ENCODE data around the gene LIN7A.

The LIN7A gene

DNA sequence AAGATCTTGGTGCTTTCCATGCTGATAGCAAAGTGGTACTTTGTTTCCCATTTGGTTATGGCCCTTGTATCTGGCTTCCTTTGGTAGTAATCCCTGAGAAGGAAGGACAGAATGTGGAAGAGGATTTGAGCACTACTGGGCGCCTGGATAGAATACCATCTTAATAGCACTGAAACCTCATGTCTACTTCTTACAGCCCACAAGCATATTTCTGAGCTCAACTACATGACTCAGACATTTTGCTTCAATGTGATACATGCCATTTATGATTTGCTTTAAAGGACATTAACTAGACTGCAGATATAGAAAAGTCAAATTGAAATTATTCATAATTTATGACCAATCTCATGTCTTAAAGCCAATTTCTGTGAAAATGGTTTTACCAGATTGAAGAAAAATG is 80.4 kb downstream of the LIN7A start:
- no peak for FAIRE-seq

DNA sequence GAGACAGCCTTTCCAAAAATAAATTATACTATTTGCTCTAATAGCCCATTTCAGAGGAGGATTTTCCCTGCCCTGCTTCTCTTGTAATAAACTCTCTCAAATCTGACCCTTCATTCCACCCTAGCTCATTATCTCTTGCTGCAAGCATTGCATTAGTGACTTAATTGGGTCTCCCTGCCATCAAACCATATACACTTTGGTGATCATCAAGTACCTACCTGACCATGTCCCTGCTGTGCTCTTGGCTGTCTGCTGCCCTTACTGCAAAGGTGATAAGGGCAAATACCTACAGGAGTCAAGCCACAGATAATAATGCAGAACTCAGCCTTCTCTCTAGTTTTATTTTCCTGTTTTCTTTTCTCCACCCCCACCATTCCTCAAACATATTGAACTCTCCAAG is 88.4 kb downstream of the LIN7A start:
- no peak for FAIRE-seq

DNA sequence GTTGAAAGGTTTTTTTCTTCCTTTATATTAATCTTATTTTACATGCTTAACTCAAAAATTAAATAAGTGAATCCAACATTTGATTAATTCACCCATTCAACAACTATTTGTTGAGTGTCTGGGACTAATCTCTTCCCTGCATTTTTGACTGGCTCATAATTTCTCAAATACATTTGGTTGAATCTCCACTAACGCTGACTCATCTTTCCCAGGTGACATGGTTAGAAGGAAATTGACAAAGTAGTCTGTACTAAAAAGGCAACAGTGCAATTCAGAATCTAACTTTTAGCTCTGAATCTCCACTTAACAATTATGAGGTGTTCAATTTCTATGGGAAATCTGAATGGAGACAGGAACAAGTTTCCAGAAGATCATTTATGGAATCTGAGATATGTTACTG is 88.9 kb downstream of the LIN7A start:
- FAIRE-seq: no peak

DNA sequence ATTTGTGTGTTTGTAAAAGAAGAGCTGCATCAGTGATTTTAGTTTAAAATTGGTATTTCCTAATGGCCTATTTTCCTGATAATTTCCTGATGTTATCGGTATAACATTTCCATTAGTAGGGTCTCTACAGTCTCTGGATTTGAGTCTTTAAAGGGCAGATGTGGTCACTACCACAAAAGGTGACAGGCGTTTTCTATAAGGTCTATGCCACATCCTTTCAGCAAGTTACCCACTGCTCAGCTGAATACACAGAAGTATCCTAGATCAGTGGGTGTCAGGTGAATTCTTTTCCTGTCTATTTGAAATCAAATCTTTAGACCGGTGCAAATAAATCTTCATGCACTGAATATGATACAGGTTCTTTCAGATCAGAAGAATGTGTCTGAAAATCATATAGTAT is 90.2 kb downstream of the LIN7A start:
- no peak for FAIRE-seq

DNA sequence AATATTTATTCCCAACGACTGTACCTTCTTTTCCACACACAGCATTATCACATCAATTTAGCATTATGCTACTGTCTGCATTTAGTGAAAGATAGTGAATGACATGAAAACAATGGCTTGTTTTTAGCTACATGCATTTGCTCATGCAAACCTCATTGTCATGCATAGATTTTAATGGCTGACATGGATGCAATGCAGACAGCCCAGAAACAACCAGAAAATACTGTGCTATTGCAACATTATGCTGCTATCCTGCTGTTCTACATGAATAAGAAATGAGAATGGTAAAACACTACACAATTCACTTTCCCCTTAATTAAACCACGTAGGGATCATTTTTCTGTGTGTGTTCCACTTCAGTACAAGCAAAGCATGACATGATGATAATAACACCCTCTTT is 90.8 kb downstream of the LIN7A start:
- no peak for FAIRE-seq

DNA sequence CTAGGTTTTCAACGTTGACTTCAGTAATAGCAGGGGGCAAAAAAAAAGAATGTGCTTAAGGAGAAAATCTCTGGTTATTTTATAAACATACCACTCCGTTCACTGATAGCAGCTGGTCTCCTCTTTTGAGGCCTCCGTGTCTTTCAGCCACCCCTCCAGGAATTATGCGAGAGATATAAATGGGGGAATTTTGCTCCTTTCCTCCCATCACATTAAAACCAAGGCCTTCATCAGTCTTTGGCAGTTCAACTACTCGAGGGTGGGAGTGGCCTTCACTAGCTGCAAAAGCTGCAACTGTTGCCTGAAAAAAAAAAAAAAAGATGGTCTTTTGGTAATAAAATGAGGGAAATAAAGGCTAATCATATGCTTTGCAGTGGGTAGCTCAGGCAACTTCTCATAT is 92.1 kb downstream of the LIN7A start:
- no peak for FAIRE-seq

DNA sequence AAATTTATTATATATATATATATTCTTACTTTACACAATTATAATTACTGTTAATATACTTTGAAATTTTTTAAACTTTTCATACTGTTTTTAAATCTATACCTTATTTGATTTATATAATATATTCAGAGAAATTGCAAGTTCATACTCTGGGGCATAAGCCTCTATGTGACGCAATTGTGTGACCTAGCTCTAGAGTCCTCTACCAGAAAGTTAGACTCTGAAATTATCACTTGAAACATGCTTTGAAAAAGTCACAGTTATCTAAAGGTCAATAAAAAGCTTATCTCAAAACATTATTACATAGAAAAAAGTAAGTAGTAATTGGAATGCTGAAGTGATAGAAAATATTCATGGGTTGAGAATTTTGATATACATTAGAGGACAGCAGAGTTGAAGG is 93.8 kb downstream of the LIN7A start:
- FAIRE-seq: no peak

DNA sequence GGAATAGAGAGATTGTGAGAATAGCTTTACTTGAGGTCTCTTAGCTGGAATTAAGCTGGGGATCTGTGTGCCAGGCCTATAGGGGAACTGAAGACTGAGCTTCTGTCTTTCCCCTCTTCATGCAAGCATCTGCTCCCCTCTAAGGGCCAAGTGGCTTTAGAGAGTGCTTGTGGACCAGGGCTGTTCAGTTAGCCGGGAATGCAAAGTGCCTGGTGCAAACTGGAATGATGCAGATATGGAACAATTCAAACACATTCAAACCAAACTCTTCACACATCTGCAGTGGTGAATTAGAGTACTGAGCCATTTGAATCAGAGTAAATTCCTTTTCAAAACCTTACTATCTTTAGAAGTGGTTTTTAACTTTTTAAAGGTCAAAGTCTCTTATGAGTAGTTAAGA is 99.0 kb downstream of the LIN7A start:
- FAIRE-seq: no peak

DNA sequence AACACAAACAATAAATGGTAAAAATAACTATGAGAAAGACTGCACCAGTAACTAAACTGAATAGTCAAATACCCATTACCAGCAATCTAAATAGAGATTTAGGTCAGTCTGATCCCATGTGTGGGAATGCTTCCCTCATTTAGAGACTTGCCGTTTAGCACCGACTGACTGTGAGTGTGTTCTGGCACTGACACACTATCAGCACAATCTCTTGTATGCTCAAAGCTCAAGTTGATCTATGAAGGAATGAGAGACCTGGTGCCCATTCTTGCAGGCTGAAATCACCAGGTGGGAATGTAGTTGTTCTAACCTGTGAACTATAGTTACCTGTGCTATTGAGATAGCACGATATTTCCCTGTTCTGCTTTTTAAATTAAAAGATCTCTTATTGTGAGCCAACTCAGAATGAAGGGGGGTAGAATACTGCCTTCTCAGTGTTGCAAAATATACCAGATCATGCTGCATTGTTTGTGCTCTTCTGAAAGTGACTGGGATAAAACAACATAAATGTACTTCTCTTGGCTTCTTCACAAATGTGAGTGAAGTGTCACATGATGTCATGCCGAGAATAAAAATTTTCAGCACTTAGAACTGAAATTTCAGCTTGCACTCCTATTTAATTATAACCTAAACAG is 99.6 kb downstream of the LIN7A start:
- FAIRE-seq: no peak

DNA sequence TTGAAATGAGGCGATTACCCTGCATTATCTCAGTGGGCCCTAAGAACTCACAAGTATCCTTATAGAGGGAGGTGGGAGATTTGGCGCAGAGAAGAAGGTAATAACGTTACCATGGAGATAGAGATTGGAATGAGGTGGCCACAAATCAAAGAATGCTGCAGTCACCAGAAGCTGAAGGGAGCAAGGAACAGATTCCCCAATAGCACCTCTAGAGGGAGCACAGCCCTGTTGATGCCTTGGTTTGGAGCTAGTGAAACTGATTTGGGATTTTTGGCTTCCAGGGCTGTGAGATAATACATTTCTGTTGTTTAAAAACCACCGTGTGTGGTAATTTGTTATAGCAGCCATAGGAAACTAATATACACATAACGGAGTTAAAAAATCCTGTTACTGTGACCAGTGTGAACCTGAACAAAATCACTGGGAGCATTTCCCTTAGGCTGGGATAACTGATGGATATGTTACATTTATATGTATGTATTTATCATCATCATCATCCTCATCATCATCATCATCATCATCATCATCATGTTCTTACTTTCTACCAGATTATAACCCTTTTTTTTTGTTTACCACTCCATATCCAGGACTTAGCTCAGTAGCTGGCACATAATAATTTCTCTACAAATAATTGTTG is 100.3 kb downstream of the LIN7A start:
- peak; percentile 16 for FAIRE-seq

DNA sequence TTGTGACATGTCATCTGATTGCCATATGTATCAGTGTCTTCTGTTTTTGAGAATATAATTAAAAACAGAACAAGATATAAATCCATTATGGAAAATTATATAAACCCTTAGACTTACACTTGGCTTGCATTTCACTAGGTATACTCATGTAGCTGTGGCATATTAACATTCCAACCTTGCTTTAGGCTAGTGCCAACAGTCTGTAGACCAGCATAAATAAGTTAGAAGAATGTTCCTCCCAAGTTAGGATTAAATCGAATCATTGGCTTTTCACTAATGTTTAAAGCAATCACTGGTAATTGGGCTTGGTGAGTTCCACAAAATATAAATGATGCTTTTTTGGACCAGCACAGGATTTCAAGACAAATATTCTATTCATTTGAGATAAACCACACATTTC is 103.0 kb downstream of the LIN7A start:
- FAIRE-seq: no peak

DNA sequence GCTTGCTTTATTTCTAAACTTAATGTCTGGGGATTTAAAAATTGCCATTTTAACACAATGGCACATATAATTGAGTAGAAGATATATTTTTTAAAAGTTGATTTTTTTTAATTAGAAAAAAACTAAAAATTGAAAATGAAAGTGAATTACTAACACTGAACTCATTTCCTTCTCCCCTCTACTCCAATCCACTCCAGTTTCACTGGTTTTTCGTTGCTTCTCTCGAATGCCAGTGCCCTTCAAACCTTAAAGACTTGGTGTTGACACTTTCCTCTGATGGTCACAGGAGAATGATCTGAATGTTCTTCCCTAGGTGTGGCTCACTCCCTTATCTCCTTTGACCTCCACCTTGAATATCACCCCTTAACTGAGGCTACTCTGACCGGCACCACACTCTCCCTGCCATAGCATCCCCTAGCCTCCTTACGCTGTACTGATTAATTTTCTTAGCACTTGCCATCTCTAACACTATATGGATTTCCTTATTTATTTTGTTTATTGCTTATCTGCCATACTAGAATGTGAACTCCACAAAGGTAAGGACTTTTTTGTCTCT is 107.1 kb downstream of the LIN7A start:
- no peak for FAIRE-seq

DNA sequence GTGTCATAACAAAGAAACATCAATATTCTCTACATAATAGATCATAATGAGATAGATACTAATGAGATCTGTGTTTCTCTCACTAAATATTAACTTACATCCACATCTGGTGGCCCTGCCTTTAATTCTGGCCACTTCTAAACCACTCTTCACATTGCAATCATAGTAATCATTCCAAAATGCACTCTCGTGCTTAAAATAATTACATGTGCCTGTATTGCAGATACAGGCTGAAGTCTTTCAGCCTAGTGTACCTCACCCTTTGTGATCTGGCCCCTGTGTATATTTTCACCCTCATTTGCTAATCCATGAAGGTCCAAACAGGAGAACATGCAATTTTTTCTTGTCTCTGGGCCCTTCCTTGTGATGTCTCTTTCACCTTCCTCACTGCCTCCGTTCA is 108.0 kb downstream of the LIN7A start:
- FAIRE-seq: no peak

DNA sequence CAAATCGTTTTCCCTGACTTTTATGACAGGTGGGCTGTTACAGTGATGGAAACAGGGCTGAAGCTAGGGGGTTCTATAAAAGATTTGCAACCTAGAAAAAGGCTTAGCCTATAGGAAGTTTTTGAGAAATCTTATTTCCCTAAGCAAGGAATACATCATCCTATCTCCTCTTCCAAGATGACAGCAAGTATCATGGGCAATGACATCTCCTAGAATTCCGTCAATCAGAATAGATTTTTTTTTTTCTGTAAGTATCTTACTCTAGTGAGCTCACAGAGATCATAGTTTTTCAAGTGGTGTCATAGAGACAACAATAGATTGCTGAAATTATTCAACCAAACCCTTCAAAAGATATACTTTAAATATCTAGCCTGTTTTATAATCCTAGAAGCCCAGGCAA is 112.2 kb downstream of the LIN7A start:
- FAIRE-seq: no peak

DNA sequence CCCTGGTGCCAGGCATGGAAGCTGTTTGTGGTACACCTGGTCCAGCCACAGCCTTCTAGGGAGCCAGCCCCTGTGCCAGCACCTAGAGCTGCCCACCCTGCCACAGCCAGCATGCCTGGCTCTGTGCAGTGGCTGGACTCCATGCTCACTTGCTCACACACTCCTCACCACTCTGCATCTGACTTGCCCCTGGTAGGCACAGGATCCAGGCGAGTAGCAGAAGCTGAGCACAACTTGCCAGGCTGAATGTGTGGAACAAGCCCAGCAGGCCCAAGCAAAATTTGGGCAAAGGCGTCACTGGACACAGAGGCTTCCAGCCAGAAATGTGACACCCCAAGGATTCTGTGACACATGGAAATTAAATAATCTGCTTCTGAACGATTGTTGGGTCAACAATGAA is 114.3 kb downstream of the LIN7A start:
- FAIRE-seq: no peak

DNA sequence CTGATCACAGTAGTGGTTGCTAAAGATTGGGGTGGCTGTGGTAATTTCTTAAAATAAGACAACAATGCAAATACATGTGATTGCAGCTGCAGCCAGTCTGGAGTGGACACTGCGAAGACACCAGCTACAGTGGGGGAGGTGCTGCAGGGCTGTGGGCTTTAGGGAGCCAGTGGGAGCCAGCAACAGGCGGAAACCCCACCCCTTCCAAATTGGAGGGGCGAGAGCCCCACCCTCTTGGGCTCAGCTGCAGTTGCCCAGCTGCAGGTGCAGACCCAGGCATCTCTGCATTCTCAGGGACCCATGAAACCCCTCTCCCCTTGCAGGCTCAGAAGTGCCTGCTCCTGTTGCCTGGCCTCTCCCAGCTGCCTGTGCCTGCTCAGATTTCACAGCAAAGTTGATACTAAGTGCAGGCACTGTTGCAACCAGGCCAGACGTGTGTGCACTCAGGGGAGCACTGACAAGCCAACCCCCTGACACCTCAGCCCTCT is 116.2 kb downstream of the LIN7A start:
- no peak for FAIRE-seq

DNA sequence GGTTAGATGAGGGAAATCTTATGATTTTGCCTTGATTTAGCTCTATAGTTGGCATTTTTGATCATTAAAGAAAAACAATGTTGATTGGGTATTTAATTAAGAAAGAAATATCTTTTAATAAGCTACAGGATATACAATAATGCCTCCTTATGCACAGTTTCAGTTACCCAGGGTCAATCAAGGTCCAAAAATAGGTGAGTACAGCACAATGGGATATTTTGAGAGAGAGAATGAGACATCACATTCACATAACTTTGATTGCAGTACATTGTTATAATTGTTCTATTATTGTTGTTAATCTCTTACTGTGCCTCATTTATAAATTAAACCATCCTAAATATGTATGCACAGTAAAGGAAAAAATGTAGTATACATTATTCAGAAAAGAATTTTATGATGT is 118.9 kb downstream of the LIN7A start:
- no peak for FAIRE-seq

DNA sequence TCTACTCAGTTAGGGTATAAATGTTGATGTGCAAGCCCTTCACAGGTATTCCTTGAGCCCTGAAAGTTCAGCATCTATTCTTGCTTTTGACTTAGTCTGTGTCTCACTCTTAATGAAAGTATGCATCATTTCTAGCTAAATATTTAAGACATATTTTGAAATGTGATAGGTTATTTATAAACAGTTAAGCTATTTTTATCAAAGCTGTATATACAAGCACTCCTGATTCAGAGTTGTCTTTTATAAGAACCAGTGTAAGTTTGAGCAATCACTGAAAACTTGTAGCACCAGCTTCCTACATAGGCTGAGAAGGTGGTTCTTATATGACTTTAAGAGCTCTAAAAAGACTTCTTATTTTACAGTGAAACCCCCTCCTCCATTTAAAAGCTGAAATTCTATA is 122.4 kb downstream of the LIN7A start:
- FAIRE-seq: no peak

DNA sequence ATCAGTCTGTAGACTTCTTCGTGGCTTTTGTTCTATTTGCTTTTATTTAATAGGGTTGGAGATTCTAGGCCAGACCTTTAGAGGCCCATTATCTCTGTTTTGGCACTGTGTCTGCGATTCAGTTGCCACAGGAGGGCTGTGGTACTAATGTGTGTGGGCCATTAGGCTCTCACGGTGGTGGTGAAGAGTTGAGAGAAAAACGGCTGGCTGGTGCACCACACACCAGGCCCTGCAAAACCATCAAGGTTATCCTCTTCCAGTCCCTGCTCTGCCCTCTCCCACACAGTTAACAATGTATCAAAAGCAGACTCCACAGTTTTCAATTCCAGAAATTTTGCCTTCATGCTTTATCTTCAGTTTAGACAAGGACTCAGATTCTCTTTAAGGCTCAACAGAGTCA is 123.3 kb downstream of the LIN7A start:
- no peak for FAIRE-seq

DNA sequence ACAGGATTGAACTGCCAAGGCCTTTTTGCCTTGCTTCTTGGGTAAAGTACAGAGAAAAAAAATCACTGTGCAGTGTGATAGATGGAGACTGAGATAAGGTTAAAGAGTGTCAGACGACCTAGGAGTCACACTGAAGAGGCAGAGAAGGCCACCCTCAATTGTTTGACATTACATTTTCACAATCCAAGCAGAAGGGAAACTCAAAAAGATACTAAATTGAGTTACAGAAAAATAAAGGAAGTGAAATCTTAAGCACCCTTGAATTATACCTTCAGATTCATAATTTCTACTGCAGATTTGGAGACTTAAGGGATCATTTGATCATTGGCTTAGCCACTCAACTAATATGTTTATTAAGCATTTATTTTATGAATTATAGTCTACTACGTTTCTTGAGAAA is 123.9 kb downstream of the LIN7A start:
- no peak for FAIRE-seq

DNA sequence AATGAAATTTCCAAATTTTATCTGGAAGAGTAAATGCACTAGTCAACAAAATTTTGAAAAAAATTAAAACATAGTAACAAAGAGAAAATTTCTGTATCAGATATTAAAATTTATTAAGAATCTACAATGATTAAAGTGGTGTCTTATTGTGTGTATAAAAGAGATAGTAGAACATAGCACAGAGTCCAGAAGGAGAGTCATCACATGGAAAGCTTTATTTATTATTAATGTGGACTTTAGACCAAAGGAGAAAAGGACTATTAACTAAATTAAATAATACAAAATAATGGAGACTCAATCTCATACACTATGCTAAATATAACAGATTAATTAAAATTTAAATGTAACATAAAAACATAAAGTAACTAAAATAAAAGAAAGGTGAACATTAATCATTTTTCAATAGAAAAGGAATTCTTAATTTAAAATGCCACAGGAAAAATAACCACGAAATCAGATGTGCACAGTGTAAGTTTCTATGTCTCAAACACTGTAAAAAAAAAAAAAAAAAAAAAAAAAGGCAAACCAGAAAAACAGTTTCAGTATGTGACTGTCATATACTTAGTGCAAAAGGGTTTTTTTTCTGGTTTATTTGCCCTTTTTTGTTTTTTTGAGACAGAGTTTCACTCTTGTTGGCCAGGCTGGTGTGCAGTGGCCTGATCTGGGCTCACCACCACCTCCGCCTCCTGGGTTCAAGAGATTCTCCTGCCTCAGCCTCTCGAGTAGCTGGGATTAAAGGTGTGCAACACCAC is 125.6 kb downstream of the LIN7A start:
- FAIRE-seq: no peak

DNA sequence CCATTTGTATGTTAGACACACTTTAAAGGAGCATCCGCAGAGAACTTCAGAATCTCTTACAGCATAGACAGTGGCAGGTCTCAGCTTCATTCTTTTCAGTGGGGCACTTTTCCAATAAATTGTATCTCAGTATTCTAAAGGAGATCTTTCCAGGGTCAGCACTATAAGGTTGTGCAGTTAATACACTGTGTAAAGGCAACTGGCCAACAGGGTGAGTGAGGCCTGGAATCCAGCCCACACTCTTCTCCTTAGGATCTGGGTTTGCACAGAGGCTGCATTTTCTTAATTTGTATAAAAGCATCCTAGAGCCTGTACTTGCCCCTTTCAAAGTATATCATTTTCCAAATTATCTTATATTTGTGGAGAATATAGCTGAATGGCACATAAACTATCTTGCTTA is 126.9 kb downstream of the LIN7A start:
- no peak for FAIRE-seq

DNA sequence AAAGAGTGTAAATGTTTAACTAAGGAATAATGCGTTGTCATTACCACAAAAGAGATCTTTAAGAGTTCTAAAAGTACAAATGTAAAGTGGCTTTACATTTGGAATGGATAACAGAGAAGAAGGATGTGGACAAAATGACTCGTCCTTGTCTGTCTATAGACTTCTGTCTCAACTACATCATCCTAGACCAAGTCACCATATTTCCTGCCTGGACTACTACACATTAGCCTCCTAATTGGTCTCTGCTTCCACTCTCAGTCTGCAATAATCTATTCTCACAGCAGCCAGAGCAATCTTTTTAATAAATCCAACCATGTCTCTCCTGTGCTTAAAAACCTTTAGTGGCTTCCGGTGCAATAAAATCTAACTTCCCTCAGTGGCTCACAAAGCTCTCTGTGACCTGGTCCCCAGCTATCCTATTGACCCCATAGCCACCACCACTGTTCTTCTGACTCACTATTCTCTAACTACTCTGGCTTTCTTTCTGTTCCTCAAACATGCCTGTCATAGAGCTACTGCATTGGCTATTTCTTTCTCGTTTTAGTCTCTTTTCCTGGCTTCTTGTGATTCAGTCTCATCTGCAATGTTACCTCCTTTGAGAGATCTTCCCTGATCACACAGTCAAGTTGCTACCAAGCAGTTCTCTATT is 130.0 kb downstream of the LIN7A start:
- FAIRE-seq: no peak

DNA sequence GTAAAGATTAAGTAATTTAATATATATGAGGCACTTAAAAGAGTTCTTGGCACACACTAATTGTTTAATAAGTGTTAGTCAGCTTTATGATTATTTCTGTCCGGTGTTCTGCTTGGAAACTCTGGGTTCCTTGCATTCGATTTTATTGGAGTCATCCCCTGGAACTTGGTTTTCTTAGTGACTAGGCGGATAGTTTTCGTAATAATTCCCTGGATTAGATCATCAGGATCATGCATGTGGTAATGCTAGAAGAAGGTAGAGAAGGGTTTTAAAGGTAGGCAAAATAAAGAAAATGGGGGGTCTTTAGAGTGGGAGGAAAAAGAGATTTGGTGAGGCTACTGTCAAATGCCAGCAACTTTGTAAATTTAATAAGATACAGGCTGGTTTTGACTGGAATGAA is 132.6 kb downstream of the LIN7A start:
- FAIRE-seq: no peak
